Left renal pelvis (tissue), 4 donors: ENCODE data around the gene SRD5A1. TPM values are rescaled to one million over a fixed set of nuclear protein-coding genes. Genes with fewer than 3 reads are reported as not detected.

ENCODE experiments used
- DNase-seq, 4 donors: peaks; one replicate each; pipeline ENCODE4 v3.0.0-alpha.2; 2013; ENCODE audit warnings: low read depth in 4 of 4, low spot score in 3 of 4
- polyA plus RNA-seq, 4 donors: library from polyadenylated mRNA; unstranded; fragments of 120-200 nt; gene quantifications; one replicate each; pipeline ENCODE4 v1.2.1, GENCODE V29; 2013; ENCODE audit not compliant: insufficient read length in 4 of 4

Gene SRD5A1
- polyA plus RNA-seq, 4 donors: 9.3 to 12.2 (median 10.5) TPM

DNA sequence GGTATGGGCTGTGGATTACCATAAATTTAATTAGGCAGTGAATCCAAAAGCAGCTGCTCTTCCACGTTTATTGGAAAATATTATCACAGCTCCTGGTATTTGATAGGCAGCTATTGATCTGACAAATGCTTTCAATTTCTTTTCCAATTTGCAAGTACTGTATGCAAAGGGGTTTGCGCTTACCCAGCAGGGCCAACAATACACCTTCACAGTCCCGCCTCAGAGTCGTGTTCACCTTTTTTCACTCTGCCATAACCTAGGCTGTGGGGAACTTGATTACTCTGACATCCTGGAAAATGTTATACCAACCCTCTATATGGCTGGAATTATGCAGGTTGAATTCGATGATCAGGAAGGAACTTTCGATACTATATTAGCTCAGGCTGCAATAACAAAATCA lies 47.7 kb downstream of the SRD5A1 start:
- no peak for DNase-seq

DNA sequence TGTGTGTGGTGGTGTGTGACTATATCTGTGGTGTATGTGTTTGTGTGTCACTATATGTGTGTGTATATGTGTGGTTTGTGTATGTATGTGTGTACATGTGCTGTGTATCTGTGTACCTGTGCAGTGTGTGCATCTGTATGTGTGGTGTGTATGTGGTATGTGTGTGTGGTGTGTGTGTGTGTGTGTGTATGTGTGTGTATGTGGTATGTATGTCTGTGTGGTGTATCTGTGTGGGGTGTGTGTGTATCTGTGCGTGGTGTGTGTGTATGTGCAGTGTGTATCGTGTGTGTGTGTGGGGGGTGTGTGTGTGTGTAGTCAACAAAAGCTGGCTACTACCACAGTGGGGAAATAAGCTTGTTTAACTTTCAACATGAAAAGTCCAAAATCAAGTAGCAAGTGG lies 48.4 kb downstream of the SRD5A1 start:
- DNase-seq: no peak

DNA sequence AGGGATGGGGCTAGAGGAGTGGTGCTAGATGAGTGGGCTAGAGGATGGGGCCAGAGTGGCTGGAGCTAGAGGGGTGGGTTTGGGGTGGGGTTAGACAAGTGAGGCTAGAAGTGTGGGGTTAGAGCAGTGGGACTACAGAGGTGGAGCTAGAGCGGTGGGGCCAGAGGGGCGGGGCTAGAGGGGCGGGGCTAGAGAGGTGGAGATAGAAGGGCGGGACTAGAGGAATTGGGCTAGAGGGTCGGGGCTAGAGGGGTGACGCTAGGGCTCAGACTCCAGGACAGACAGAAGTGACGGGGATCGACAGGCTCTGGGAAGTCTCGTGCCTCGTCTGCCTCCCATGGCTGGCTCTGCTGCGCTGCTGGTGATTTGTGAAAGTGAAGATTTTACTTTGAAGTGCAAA lies 49.0 kb downstream of the SRD5A1 start:
- DNase-seq: no peak

DNA sequence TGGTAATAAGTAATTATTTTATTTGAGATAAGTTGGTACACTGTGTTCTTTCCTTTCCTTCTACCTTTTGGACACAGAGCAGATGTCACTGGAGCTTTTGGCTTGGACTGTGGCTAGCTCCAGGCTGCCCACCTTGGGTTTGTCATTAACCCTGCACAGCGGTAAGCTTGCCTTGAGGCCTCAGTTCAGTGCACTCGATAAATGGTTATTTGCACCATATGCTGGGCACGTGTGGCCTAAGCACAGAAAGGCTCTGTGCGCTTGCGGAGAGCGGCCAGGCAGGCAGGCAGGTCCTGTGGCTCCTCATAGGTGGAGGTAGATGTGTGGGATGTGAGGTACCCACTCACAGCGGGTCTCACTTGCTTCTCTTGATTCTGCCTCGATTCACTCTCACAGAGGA lies 50.0 kb downstream of the SRD5A1 start:
- DNase-seq: no peak

DNA sequence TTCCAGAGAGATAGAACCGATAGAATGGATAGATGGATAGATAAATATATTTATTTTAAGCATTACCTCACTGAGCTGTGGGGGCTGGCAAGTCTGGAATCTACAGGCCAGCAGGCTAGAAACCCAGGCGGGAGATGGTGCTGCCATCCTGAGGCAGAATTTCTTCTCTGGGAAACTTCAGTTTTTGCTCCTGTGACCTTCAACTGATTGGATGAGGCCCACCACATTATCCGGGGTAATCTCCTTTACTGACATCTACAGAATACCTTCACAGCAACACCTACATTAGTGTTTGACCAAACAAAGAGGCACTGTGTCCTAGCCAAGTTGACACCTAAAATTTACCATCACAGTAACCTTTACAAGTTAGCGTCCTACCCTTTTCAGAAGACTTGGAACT lies 50.8 kb downstream of the SRD5A1 start:
- no peak for DNase-seq

DNA sequence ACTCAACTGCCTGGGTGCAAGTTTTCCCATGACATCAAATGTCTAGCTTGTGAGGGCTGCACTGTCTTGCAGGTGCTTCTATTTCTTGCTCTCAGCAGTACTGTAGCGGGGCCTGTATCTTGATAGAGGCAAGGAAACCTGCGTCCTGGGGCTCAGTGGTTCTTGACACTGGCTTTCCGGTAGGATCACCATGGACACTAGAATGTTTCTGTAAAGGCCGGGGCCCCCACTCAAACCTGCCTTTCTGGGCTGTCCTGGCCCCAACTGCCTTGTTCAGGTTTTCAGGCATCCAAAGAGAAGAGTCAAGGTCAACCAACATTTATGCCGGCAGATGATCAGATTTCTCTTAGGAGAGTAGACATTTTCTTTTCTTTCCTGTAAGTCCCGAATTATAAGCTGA lies 53.3 kb downstream of the SRD5A1 start:
- no peak for DNase-seq

DNA sequence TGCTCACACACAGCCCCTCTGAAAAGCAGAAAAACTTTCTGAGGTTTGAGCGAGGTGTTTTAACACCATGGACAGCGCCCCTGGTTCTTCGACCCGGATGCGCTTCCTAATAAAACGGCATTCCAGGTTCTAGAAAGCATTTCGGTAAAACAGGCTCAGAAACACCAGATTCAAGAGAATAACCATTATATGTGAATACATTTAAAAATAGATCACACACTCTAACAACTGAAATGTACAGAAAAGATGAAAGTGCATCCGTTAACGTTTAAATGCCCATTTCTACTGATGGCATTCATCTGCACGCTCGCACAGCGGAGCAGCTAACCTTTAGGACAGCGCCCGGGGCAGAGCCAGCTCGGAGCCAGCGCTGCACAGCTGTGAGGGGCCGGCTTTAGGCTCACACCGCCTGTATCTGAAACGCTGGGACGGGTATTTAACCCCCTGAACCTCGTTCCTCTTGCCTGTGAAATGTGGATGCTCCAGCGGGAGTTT lies 53.7 kb downstream of the SRD5A1 start:
- DNase-seq: peak; percentile 39 to 66 (median 52)

DNA sequence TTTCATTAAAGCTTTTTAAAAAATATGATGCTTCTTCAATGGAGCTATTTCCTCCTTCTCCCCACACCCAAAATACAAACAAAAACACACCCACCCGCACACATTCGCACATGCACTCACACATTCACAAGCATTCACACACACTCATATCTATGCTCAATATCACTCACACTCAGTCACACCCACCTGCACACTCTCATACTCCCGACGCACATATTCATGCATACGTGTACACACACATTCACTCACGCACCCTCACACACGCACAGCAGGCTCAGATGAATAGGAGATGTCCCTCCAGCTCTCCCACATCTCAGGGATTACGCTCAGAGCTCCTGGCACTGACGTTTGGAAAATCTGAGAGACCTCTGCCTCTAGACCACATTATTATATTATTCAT lies 54.3 kb downstream of the SRD5A1 start:
- DNase-seq: no peak

DNA sequence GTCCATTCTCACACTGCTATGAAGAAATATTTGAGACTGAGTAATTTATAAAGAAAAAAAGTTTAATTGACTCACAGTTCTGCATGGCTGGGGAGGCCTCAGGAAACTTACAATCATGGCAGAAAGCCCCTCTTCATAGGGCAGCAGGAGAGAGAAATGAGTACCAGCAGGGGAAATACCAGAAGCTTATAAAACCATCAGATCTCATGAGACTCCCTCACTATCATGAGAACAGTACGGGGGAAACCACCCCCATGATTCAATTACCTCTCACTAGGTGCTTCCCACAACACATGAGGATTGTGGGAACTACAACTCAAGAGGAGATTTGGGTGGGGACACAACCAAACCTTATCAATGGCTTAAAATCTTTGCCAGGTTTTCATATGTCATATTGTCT lies 59.7 kb downstream of the SRD5A1 start:
- DNase-seq: no peak

DNA sequence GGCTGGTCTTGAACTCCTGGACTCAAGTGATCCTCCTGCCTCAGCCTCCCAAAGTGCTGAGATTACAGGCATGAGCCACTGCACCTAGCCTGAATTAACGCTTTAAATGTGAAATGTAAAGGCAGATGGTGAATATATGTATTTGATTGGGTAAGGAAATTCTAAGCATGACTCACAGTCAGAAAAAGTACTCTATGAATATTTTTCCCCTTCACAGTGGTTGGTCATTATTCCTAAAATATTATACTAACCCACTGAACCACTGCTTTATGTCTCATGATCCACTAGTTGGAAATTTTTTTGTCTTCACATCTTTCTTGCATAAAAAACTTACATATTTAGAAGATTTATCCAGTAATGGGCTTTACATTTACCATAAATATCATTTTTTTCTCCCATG lies 65.5 kb downstream of the SRD5A1 start:
- no peak for DNase-seq

DNA sequence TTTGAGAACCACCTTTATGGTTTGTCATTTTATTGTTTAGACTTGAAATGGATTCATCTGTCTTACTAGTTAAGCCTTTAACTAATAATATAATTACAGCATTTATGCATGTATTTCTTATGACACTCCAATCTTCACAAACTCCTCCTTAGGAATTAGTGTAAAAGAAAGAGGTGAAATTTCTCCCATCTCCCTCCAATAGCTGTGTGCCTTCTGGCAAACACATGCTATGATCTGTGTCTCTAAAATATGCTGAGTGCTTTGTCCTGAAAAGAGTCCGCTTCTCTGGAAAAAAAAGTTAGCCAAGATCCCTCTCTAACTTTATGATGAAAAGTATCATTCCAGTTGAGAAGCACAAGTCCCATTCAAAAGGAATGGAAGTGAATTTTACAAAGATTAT lies 66.1 kb downstream of the SRD5A1 start:
- no peak for DNase-seq

DNA sequence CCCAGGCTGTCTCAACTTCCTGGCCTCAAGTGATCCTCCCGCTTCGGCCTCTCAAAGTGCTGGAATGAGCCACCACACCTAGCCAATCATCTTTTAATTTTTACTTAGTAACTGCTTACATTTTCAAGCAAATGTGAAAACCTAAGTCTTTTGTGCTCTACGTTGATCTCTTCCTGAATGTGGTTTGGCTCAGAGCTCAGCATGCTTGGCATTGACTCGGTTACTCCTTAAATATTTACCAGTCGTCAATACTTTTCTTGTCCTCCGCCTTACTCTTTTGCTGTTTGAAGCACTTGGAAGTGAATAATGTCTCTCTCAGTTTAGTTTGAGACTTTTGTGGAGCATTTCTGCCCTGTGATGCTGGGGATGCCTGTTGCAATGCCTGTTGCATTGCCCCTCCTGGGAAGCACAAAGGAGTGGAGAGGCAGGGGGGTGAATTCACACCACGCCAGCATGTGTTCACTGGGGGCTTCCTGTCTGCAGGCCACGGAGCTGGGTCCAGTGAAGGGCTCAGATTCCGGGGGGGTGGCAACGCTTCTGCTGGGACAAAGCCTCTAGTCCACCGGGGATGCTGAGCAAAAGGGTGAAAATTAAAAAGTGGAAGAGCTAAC lies 66.9 kb downstream of the SRD5A1 start:
- no peak for DNase-seq

DNA sequence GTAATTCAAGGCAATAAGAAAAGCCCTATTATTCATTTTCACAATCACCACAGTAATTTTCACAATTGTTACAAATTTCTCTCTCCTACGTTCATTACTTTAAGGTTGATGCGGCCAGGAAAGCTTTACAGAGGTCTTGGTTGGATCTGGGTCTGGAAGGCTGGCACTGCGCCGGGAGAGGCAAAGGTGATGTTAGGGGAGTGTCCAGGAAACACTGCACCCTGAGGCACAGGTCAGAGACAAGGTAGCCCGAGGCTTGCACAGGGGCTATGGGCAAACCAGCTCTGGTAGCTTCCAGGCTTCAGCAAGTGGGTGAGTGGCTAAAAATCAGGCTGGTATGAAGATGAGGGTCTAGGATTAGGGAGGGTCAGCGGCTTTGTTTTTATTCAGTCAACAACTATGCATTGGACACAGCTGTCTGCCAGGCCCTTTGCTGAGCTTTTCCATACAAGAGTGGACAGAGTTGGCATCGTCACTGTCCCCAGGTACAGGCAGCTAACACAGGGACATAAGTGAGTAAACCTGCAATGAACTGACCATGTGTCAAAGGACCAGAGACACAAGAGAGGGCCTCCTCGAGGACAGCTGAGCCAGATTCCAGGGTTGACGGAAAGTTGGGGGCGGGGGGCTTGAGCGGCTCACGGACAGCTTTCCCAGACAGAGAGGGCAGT lies 67.6 kb downstream of the SRD5A1 start:
- DNase-seq: no peak

DNA sequence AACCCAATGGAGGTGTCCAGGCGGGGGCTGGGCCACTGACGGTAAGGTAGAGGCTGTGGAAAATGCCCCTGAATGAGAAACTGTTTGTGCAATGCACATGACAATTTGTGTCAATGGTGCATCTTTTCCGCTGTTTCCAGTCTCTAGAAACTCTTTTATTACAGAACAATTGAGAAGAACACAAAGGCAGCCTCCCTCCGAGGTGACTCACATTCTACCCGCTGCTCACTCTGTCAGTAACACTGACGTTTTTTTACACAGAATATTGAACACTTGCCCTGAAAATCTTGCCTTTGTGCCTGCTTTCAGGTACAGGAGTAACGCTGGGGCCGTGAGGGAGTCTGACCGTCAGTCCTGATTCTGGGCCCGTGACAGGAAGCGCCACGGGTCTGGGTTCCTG lies 68.3 kb downstream of the SRD5A1 start:
- DNase-seq: no peak

DNA sequence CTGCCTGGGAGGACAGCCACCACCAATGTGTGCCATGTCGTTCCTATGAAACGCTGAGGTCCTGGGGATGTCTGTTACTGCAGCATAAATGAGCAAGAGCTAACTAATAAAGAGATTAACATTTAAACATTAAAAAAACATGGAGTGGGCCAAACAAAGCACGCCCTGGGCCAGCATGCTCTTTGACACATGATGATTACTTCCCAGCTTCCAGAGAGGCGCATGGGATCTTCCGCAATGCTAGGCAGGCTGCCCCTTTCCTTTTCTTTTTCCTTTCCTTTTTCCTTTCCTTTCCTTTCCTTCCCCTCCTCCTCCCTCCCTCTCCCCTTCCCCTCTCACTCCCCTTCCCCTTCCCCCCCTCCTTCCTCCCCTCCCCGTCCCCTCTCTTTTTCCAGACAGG lies 69.4 kb downstream of the SRD5A1 start:
- no peak for DNase-seq

DNA sequence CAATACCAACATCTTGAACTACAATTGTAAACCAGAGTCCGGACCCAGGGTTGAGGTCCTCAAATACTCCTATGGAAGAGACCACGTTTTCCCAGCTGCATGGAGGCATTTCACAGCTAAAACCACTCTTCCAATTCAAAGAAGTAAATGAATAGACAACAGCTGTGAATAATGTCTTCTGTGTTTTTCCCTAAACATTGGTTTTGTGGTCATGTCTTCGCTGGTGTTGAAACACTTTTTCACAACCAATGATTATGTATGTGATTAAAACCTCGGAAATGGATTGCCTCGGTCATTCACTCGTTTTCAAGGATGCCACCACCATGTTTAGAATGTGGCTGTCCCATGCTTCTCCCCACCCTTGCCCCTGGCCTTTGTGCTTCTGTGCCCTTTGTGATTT lies 70.6 kb downstream of the SRD5A1 start:
- no peak for DNase-seq

DNA sequence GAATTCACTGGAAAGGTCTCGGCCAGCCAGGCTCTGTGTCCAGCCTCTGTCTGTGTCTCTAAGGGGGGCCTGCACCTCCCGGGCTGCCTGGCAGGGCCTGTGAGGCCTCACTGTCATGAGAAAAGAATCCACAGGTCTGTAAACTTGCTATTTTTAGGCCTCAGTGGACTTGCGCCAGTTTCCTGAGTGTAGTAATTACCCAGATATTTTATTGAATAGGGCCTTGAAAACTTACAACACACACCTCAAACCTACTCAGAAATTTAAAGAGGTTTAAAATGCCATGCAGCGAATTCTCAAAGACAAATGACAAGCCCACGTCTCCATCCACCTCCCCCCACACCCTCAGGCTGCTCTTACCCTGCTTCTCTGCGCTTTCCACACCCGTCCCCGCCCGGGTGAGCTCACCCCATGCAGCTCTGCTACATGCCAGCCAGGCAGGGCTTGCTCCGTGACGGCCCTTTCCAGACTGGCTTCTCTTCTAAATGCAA lies 71.2 kb downstream of the SRD5A1 start:
- no peak for DNase-seq

DNA sequence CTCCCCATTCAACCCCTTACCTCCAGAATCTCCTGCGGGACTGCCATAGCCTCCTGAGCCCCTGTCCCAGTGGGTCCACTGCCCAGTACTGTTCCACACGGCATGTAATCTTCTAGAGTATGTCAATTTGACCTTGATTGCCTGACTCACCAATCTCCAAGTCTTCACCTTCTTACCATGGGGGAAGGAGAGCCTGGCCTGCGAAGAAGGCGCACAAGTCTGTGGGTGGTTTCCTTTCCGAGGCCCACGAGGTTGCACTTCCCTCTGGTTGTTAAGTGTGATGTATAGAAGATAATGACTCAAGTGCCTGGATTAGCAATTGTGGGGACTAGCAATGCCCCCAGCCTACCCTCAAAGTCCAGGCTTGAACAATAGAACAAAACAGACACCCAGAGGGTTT lies 71.8 kb downstream of the SRD5A1 start:
- no peak for DNase-seq

DNA sequence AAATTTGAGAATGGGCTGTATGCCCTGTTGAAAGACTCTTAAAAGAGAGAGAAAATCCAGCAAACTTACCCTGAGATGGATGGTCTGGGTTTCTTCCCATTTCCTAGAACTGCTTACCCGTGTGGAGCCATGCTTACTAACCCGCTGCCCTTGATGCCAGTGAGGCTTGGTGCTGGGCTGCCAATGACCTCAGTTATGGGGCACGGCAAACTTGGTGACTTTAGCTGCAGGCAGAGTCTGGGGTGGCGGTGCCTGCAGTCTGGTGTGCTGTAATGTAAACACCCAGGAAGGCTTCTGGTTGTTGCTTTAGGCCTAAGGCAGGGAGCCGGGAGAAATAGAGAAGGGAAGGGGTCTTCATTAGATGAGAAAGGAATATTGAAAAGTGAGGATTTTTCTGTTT lies 72.7 kb downstream of the SRD5A1 start:
- no peak for DNase-seq

DNA sequence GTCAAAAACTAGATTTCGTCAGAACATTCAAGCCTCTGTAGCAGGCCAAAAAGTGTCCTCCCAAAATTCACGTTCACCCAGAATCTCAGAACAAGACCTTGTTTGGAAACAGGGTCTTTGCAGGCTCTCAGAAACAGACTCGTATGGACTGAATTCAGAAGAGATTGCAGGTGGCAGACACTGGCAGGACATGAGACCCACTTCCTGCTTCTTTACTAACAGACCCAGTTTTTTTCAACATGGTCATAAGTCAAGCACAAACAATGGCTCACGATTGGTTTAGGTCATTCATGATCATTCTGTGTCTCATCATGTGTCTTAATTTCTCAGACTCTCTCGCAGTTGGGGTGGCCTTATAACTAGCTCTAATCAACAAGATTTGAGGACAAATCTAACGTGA lies 74.6 kb downstream of the SRD5A1 start:
- no peak for DNase-seq

DNA sequence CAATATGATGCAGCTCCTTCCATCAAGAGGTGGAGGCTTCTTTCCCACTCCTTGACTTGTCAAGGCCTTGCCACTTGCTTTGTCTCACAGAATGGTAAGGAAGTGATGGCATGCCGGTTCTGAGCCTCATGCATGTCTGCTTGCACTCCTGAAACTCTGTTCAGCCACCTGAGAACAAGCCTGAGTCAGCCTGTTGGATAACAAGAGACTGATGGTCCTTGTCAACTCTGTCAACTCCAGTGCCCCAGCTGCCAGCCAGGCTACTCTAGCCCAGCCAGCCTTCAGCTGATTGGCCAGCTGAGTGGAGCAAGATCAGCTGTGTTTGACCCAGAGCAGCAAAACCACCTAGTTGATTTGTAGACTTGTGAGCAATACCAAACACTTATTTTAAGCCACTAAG lies 75.6 kb downstream of the SRD5A1 start:
- DNase-seq: no peak

DNA sequence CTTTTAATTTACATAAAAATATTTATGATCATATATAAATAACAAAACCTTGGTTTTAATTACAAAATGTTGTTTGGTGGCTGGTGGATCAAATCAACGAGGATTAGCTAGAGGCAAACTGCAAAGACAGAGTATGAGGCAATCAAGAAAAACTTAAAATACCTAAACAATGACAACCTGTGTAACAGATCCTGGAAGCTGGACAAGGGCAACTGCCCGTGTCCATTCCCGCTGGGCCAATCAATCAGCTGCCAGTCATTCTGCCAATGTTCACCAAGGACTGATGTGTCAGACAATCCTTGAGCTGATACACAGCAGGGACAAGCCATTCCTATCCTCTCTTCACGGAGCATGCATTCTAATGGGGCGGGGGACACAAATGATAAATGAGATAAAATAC lies 76.8 kb downstream of the SRD5A1 start:
- DNase-seq: no peak
